Adrenal gland (tissue), 5 donors: ENCODE results near the gene FMO4.

Source experiments
- CTCF ChIP-seq, 6 experiments: fragments of 450-650 bp in 4 of 6; fragments of 200-600 bp in 2 of 6; sonication (generic) in 1 of 6; IDR thresholded peaks; 1 replicate in 5 of 6; 2 replicates in 1 of 6; pipeline versions ENCODE4 v1.5.1 to v1.8.0; 2016 to 2021; ENCODE audit warnings: antibody characterized with exemption in 6 of 6, mild to moderate bottlenecking in 2 of 6, moderate library complexity in 1 of 6
- POLR2A ChIP-seq, 2 donors: fragments of 450-650 bp; IDR thresholded peaks; one replicate each; pipeline ENCODE4 v1.6.1; 2017; ENCODE audit warnings: antibody characterized with exemption in 2 of 2, mild to moderate bottlenecking in 2 of 2, moderate library complexity in 1 of 2
- donor health status: DM: no; HTN: no; CAD: no.

DNA sequence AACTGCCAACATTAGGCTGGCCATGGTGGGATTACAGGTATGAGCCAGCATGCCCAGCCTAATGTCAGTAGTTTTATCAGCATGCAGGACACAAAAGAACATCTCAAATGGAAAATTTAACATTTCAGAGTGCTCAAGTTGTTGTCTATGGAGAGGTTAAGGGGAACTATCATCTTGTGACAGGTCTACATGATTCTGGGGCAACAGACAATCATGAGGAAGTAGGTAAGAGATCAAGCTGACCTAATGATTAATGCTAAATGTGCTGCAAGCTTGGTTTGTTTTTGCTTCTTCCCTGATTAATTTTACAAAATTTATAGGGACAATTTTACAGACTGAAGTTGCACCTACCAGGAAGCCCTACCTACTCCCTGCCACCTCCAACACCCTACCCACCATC, 36.6 kb downstream of the FMO4 start:
- TF ChIP-seq CTCF (IDR thresholded peaks at IDR 0.05) (no peak), POLR2A (IDR thresholded peaks at IDR 0.05) (no peak)
